Erythroblast (primary cell): Measurements from ENCODE around the gene APOBEC4.

Experiments
- GATA1 ChIP-seq: IDR thresholded peaks from 2 replicates; pipeline ENCODE4 v1.6.1; 2011; ENCODE audit warnings: low read depth, mild to moderate bottlenecking, control low read depth, low read length, moderate library complexity
- POLR2A ChIP-seq: IDR thresholded peaks from 2 replicates; pipeline ENCODE4 v1.6.1; 2011; ENCODE audit warnings: mild to moderate bottlenecking, low read length

DNA sequence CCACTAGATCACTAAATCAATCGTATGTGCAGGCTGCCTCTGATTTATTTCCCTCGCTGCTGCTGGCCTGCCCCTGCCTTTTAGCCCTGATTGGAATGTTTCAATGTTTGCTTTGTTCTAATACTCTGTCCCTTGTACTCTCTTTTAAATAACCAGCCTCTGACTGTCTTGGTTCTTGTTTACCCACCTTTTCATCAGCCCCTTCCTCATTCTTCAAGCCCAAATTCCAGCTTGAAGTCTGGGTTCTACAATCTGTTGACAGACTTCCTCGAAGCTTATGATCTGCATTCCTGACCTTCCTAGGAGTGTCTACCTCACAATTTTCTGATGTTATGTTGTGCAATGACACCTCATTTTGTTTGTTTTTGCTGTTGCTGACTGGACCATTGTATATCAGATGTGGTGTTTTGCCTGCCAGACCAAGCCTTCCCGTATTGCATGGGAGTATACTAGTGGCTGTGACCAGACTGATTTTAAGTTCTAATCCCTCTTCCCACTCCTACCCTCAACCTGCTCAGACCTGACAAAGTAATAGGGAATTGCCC lies 46.6 kb upstream of the APOBEC4 start:
- TF ChIP-seq POLR2A, result no peak
- TF ChIP-seq GATA1, result no peak
